ENCODE measurements around the gene ERCC2.

The ERCC2 gene

GRCh38 chr19:45306518-45307027 lies 63.8 kb downstream of the ERCC2 start:
- H3K4me3 ChIP-seq (ENCODE audit: low read depth in 1 of 5, low read length in 5 of 5): no peak overlapping the region
- peaks cover 0 to 6% (median under 1%) of the 10 kb centered on the region in 5 donors for H3K27me3 ChIP-seq (ENCODE audit: control insufficient read depth in 5 of 5, insufficient read depth in 4 of 5, low read length in 5 of 5)
- H3K36me3 ChIP-seq (ENCODE audit: control insufficient read depth in 5 of 5, insufficient read depth in 5 of 5, low read length in 5 of 5): peaks cover 0 to 14% (median 10%) of the 10 kb centered on the region in 5 donors
- no peak overlapping the region for H3K27ac ChIP-seq (ENCODE audit: low read depth, low read length)
- H3K4me1 ChIP-seq (ENCODE audit: control insufficient read depth in 5 of 5, insufficient read depth in 5 of 5, low read length in 5 of 5): peaks cover 0 to 4% (median 0%) of the 10 kb centered on the region in 5 donors
- H3K9ac ChIP-seq (ENCODE audit: low read length in 5 of 5): no peak overlapping the region
- peaks cover 0 to 5% (median 0%) of the 10 kb centered on the region in 5 donors for H3K9me3 ChIP-seq (ENCODE audit: control insufficient read depth in 5 of 5, low read length in 5 of 5)

- Histone ChIP-seq H3K36me3 (ENCODE audit: control insufficient read depth in 5 of 5, insufficient read depth in 5 of 5, low read length in 5 of 5) (peaks cover 0 to 15% (median 10%) of the 10 kb centered on the region in 5 donors), H3K4me1 (ENCODE audit: control insufficient read depth in 5 of 5, insufficient read depth in 5 of 5, low read length in 5 of 5) (peaks cover 0 to 4% (median 0%) of the 10 kb centered on the region in 5 donors), H3K9me3 (ENCODE audit: control insufficient read depth in 5 of 5, low read length in 5 of 5) (peaks cover 0 to 5% (median 0%) of the 10 kb centered on the region in 5 donors), H3K9ac (ENCODE audit: low read length in 5 of 5) (no peak overlapping the region), H3K27ac (ENCODE audit: low read depth, low read length) (no peak overlapping the region), H3K27me3 (ENCODE audit: control insufficient read depth in 5 of 5, insufficient read depth in 4 of 5, low read length in 5 of 5) (peaks cover 0 to 6% (median 0%) of the 10 kb centered on the region in 5 donors), H3K4me3 (ENCODE audit: low read depth in 1 of 5, low read length in 5 of 5) (no peak overlapping the region)
Observed at GRCh38 chr19:45306040-45306439, 64.3 kb downstream of the ERCC2 start.

- Histone ChIP-seq H3K27me3 (ENCODE audit: control insufficient read depth in 5 of 5, insufficient read depth in 4 of 5, low read length in 5 of 5) (peaks cover 0 to 6% (median 0%) of the 10 kb centered on the region in 5 donors), H3K4me3 (ENCODE audit: low read depth in 1 of 5, low read length in 5 of 5) (no peak overlapping the region), H3K9ac (ENCODE audit: low read length in 5 of 5) (no peak overlapping the region), H3K9me3 (ENCODE audit: control insufficient read depth in 5 of 5, low read length in 5 of 5) (peaks cover 0 to 5% (median 0%) of the 10 kb centered on the region in 5 donors), H3K36me3 (ENCODE audit: control insufficient read depth in 5 of 5, insufficient read depth in 5 of 5, low read length in 5 of 5) (peaks cover 0 to 21% (median 15%) of the 10 kb centered on the region in 5 donors), H3K4me1 (ENCODE audit: control insufficient read depth in 5 of 5, insufficient read depth in 5 of 5, low read length in 5 of 5) (peaks cover 0 to 4% (median 0%) of the 10 kb centered on the region in 5 donors), H3K27ac (ENCODE audit: low read depth, low read length) (no peak overlapping the region)
Observed at GRCh38 chr19:45305421-45305820, 65.0 kb downstream of the ERCC2 start.

- H3K27ac ChIP-seq (ENCODE audit: low read depth, low read length): no peak overlapping the region
- no peak overlapping the region for H3K9ac ChIP-seq (ENCODE audit: low read length in 5 of 5)
- peaks cover 0 to 6% (median 0%) of the 10 kb centered on the region in 5 donors for H3K27me3 ChIP-seq (ENCODE audit: control insufficient read depth in 5 of 5, insufficient read depth in 4 of 5, low read length in 5 of 5)
- peaks cover 0 to 23% (median 15%) of the 10 kb centered on the region in 5 donors for H3K36me3 ChIP-seq (ENCODE audit: control insufficient read depth in 5 of 5, insufficient read depth in 5 of 5, low read length in 5 of 5)
- H3K4me1 ChIP-seq (ENCODE audit: control insufficient read depth in 5 of 5, insufficient read depth in 5 of 5, low read length in 5 of 5): peaks cover 0 to 4% (median 0%) of the 10 kb centered on the region in 5 donors
- peaks cover 0 to 5% (median 0%) of the 10 kb centered on the region in 5 donors for H3K9me3 ChIP-seq (ENCODE audit: control insufficient read depth in 5 of 5, low read length in 5 of 5)
- H3K4me3 ChIP-seq (ENCODE audit: low read depth in 1 of 5, low read length in 5 of 5): no peak overlapping the region
Observed at GRCh38 chr19:45305007-45305406, 65.4 kb downstream of the ERCC2 start.

GRCh38 chr19:45304141-45304926 lies 66.0 kb downstream of the ERCC2 start:
- H3K9ac ChIP-seq (ENCODE audit: low read length in 5 of 5): no peak overlapping the region
- H3K9me3 ChIP-seq (ENCODE audit: control insufficient read depth in 5 of 5, low read length in 5 of 5): peaks cover 0 to 5% (median 0%) of the 10 kb centered on the region in 5 donors
- H3K36me3 ChIP-seq (ENCODE audit: control insufficient read depth in 5 of 5, insufficient read depth in 5 of 5, low read length in 5 of 5): peaks cover 0 to 30% (median 20%) of the 10 kb centered on the region in 5 donors
- no peak overlapping the region for H3K27ac ChIP-seq (ENCODE audit: low read depth, low read length)
- H3K4me1 ChIP-seq (ENCODE audit: control insufficient read depth in 5 of 5, insufficient read depth in 5 of 5, low read length in 5 of 5): peaks cover 0 to 4% (median 0%) of the 10 kb centered on the region in 5 donors
- peaks cover 0 to 6% (median 0%) of the 10 kb centered on the region in 5 donors for H3K27me3 ChIP-seq (ENCODE audit: control insufficient read depth in 5 of 5, insufficient read depth in 4 of 5, low read length in 5 of 5)
- no peak overlapping the region for H3K4me3 ChIP-seq (ENCODE audit: low read depth in 1 of 5, low read length in 5 of 5)

GRCh38 chr19:45303269-45304060 lies 66.9 kb downstream of the ERCC2 start:
- Histone ChIP-seq H3K36me3 (ENCODE audit: control insufficient read depth in 5 of 5, insufficient read depth in 5 of 5, low read length in 5 of 5) (peaks cover 0 to 37% (median 26%) of the 10 kb centered on the region in 5 donors), H3K4me3 (ENCODE audit: low read depth in 1 of 5, low read length in 5 of 5) (no peak overlapping the region), H3K9ac (ENCODE audit: low read length in 5 of 5) (no peak overlapping the region), H3K27ac (ENCODE audit: low read depth, low read length) (no peak overlapping the region), H3K9me3 (ENCODE audit: control insufficient read depth in 5 of 5, low read length in 5 of 5) (peaks cover 0 to 5% (median 0%) of the 10 kb centered on the region in 5 donors), H3K4me1 (ENCODE audit: control insufficient read depth in 5 of 5, insufficient read depth in 5 of 5, low read length in 5 of 5) (peaks cover 0 to 4% (median 0%) of the 10 kb centered on the region in 5 donors), H3K27me3 (ENCODE audit: control insufficient read depth in 5 of 5, insufficient read depth in 4 of 5, low read length in 5 of 5) (peaks cover 0 to 5% (median 0%) of the 10 kb centered on the region in 5 donors)

GRCh38 chr19:45302416-45302815 lies 68.0 kb downstream of the ERCC2 start:
- Histone ChIP-seq H3K36me3 (ENCODE audit: control insufficient read depth in 5 of 5, insufficient read depth in 5 of 5, low read length in 5 of 5) (peaks cover 0 to 45% (median 33%) of the 10 kb centered on the region in 5 donors), H3K4me3 (ENCODE audit: low read depth in 1 of 5, low read length in 5 of 5) (no peak overlapping the region), H3K9ac (ENCODE audit: low read length in 5 of 5) (no peak overlapping the region)

More at GRCh38 chr19:45302416-45302815, 68.0 kb downstream of the ERCC2 start:
- H3K9me3 ChIP-seq (ENCODE audit: control insufficient read depth in 5 of 5, low read length in 5 of 5): peaks cover 0 to 5% (median 0%) of the 10 kb centered on the region in 5 donors
- no peak overlapping the region for H3K27ac ChIP-seq (ENCODE audit: low read depth, low read length)
- H3K27me3 ChIP-seq (ENCODE audit: control insufficient read depth in 5 of 5, insufficient read depth in 4 of 5, low read length in 5 of 5): peaks cover 0 to 3% (median 0%) of the 10 kb centered on the region in 5 donors
- H3K4me1 ChIP-seq (ENCODE audit: control insufficient read depth in 5 of 5, insufficient read depth in 5 of 5, low read length in 5 of 5): peaks cover 0 to 4% (median 0%) of the 10 kb centered on the region in 5 donors
